Upper lobe of left lung (tissue), 4 donors: ENCODE data around the gene PZP.

Source experiments
- POLR2A ChIP-seq, 4 donors: fragments of 450-650 bp; IDR thresholded peaks; one replicate each; pipeline ENCODE4 v1.5.1; 2016 to 2017; ENCODE audit warnings: antibody characterized with exemption in 4 of 4, mild to moderate bottlenecking in 2 of 4
- TF ChIP-seq, protein P1 (sequence below), 6 experiments: fragments of 450-650 bp in 4 of 6; fragments of 200-600 bp in 2 of 6; sonication (generic) in 2 of 6; IDR thresholded peaks; one replicate each; pipeline ENCODE4 v1.5.1; 2016 to 2019; ENCODE audit warnings: antibody characterized with exemption in 6 of 6

- TF ChIP-seq, protein P1, sequence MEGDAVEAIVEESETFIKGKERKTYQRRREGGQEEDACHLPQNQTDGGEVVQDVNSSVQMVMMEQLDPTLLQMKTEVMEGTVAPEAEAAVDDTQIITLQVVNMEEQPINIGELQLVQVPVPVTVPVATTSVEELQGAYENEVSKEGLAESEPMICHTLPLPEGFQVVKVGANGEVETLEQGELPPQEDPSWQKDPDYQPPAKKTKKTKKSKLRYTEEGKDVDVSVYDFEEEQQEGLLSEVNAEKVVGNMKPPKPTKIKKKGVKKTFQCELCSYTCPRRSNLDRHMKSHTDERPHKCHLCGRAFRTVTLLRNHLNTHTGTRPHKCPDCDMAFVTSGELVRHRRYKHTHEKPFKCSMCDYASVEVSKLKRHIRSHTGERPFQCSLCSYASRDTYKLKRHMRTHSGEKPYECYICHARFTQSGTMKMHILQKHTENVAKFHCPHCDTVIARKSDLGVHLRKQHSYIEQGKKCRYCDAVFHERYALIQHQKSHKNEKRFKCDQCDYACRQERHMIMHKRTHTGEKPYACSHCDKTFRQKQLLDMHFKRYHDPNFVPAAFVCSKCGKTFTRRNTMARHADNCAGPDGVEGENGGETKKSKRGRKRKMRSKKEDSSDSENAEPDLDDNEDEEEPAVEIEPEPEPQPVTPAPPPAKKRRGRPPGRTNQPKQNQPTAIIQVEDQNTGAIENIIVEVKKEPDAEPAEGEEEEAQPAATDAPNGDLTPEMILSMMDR (IDR thresholded peaks at IDR 0.05), result no peak
- no peak for TF ChIP-seq POLR2A (IDR thresholded peaks at IDR 0.05)
Observed at GRCh38 chr12:9208229-9208628, at the start of gene PZP.
